ENCODE data around the gene OPN4.

OPN4 gene

GRCh38 chr10:86661161-86662025 is 7.0 kb downstream of the OPN4 start:
- DNase-seq (ENCODE audit: low read depth in 2 of 3, low spot score in 1 of 3), result no peak

- DNase-seq (ENCODE audit: low read depth in 2 of 3, low spot score in 1 of 3), result no peak
Observed at GRCh38 chr10:86662186-86663045, 8.1 kb downstream of the OPN4 start.

GRCh38 chr10:86663046-86663345 is 8.6 kb downstream of the OPN4 start:
- DNase-seq (ENCODE audit: low read depth in 2 of 3, low spot score in 1 of 3), result no peak

GRCh38 chr10:86663576-86664339 is 9.4 kb downstream of the OPN4 start:
- DNase-seq (ENCODE audit: low read depth in 2 of 3, low spot score in 1 of 3), result no peak

GRCh38 chr10:86664341-86665217 is 10.2 kb downstream of the OPN4 start:
- no peak for DNase-seq (ENCODE audit: low read depth in 2 of 3, low spot score in 1 of 3)

GRCh38 chr10:86665218-86665607 is 10.9 kb downstream of the OPN4 start:
- no peak for DNase-seq (ENCODE audit: low read depth in 2 of 3, low spot score in 1 of 3)

- no peak for DNase-seq (ENCODE audit: low read depth in 2 of 3, low spot score in 1 of 3)
Observed at GRCh38 chr10:86665868-86666267, 11.5 kb downstream of the OPN4 start.

GRCh38 chr10:86666538-86666937 is 12.2 kb downstream of the OPN4 start:
- DNase-seq (ENCODE audit: low read depth in 2 of 3, low spot score in 1 of 3), result no peak

- DNase-seq (ENCODE audit: low read depth in 2 of 3, low spot score in 1 of 3), result no peak
Observed at GRCh38 chr10:86667421-86668181, 13.3 kb downstream of the OPN4 start.

- DNase-seq (ENCODE audit: low read depth in 2 of 3, low spot score in 1 of 3), result no peak
Observed at GRCh38 chr10:86668297-86669165, 14.2 kb downstream of the OPN4 start, which contains the start of gene LDB3. Gene LDB3, plus strand, starts transcription at chr10:86668511. Its CDS starts 181 bp downstream, at chr10:86668692.

- DNase-seq (ENCODE audit: low read depth in 2 of 3, low spot score in 1 of 3), result no peak
Observed at GRCh38 chr10:86670290-86670811, 16.0 kb downstream of the OPN4 start.

GRCh38 chr10:86670876-86671275 is 16.5 kb downstream of the OPN4 start:
- no peak for DNase-seq (ENCODE audit: low read depth in 2 of 3, low spot score in 1 of 3)

GRCh38 chr10:86671419-86671818 is 17.1 kb downstream of the OPN4 start:
- no peak for DNase-seq (ENCODE audit: low read depth in 2 of 3, low spot score in 1 of 3)

- DNase-seq (ENCODE audit: low read depth in 2 of 3, low spot score in 1 of 3), result no peak
Observed at GRCh38 chr10:86671985-86672710, 17.8 kb downstream of the OPN4 start.

- no peak for DNase-seq (ENCODE audit: low read depth in 2 of 3, low spot score in 1 of 3)
Observed at GRCh38 chr10:86673216-86673826, 19.0 kb downstream of the OPN4 start.

- DNase-seq (ENCODE audit: low read depth in 2 of 3, low spot score in 1 of 3), result no peak
Observed at GRCh38 chr10:86673827-86674581, 19.7 kb downstream of the OPN4 start.

GRCh38 chr10:86674912-86675311 is 20.6 kb downstream of the OPN4 start:
- no peak for DNase-seq (ENCODE audit: low read depth in 2 of 3, low spot score in 1 of 3)
